ENCODE data around the gene OR4E1.
"Not testable (repeated sequence)": the region's sequence is repeated elsewhere in the genome, so short reads cannot be mapped to it uniquely, and the experiment has no call there.

OR4E1 gene, protein sequence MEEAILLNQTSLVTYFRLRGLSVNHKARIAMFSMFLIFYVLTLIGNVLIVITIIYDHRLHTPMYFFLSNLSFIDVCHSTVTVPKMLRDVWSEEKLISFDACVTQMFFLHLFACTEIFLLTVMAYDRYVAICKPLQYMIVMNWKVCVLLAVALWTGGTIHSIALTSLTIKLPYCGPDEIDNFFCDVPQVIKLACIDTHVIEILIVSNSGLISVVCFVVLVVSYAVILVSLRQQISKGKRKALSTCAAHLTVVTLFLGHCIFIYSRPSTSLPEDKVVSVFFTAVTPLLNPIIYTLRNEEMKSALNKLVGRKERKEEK

DNA sequence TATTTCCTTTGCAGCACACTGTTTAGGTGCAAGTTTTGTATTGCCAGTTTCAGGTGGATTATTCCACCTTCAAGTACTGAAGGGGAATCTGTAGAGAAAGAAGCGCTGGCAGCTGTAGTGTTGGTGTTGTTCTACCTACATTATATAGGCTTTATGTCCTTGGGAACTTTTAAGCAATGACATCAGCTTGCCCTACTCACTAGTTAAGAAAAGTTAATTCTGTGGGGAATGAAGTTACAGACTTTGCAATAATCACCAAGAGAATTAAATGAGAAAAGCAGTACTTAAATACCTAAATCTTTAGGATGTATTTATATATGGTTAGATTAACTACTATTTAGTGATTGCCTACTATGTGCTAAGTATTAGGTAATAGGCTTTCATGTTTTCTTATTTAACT lies at the start of gene OR4E1:
TSS of gene OR4E1 (minus strand) at position 101 of the 400 bp plus-strand sequence. CDS start 2,883 bp downstream, outside the sequence.
- DNase-seq (ENCODE audit: low spot score) = no peak

DNA sequence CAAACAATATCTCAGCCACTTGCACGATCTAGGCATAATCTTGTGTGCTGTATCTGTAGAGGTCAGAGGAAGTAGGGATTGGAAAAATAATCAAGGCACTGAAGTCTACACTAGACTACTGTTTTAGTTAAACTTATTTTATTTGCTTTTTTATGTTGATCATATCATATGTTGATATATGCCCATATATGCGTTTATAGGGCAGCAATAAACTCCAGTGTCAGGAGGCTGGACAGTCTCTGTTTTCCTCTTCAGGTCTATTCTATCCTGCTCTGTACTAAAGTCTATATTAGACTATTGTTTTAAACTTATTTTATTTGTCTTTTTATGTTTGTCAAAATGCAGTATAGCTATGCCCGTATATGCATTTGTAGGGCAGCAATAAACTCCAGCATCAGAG lies 47.9 kb upstream of the OR4E1 start:
- no peak for DNase-seq (ENCODE audit: low spot score)

DNA sequence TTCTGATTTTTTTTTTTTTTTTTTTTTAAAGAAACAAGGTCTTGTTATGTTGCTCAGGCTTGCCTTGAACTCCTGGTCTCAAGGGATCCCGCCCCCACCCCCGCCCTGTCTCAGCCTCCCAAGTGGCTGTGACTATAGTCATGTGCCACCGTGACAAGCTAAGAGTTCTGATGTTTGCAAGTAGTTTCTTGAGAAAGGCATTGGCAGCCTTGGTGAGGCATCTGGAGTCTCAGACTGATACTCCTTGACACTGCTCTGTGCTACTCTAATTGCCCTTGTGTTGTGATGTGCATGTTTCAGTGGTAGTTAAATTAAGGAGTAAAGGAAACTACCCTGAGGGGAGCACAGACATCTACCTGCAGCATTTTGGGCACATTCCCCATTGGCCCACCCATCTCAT lies 46.2 kb upstream of the OR4E1 start:
- DNase-seq (ENCODE audit: low spot score) = no peak

DNA sequence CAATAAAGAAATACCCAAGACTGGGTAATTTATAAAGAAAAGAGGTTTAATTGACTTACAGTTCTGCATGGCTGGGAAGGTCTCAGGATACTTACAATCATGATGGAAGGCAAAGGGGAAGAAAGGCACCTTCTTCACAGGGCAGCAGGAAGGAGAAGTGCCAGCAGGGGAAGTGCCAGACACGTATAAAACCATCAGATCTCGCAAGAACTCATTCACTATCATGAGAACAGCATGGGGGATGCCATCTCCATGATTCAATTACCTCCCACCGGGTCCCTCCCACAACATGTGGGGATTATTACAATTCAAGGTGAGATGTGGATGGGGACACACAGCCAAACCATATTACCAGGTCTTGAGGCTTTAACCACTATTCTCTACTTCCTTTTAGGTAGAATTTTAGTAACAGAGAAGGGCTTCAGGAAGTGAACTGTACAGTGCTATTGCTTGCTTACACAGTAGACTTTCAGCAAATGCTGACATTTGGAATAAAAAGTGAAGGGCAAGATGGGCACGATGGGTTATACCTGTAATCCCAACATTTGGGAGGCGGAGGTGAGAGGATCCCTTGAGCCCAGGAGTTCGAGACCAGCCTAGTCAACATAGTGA lies 40.8 kb upstream of the OR4E1 start:
- DNase-seq (ENCODE audit: low spot score) = no peak

DNA sequence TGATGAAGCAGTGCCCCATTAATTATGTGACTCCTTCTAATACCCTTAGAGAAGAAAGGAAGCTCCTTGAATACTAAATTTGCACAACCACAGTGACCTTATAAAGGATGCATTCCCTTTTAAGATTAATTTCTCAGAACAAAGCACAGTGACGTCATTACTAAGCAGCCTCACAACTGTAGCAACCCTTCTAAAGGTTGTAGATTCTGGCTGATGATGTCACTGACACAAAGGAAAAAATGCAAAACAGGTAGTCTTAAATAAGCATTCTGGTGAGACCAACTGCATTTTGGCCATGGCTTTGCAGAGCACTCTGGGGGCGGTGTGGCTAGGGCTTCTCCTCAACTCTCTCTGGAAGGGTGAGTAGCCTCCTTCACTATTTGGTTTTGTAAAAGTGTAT lies 38.4 kb upstream of the OR4E1 start:
- no peak for DNase-seq (ENCODE audit: low spot score)

DNA sequence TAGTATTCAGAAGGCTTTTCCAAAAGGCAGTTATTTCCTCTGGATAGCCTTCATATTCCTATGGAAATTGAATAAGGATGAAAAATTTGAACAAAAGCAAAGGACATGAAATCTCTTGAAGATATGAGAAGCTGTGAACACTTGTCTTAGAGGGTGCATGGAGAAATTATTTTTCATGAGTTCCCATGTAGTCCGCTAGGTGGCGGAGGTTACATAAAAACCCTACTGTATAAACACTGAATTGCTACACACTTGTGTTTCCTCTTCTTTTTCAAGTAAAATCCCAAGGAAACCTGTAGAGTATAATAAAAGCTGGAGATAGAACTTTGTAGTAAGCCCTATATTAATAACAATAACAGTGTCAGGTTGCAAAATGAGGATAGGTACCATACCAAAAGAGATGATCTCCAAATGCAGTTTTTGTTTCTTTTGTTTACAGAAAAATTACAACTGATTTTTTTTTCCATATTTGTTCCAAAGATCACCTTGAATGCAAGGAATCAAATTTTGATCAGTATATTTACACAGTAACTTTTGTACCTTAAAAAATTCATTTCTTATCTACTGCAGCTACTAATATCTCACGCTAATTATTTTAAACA lies 37.8 kb upstream of the OR4E1 start:
- DNase-seq (ENCODE audit: low spot score) = peak; percentile 4

DNA sequence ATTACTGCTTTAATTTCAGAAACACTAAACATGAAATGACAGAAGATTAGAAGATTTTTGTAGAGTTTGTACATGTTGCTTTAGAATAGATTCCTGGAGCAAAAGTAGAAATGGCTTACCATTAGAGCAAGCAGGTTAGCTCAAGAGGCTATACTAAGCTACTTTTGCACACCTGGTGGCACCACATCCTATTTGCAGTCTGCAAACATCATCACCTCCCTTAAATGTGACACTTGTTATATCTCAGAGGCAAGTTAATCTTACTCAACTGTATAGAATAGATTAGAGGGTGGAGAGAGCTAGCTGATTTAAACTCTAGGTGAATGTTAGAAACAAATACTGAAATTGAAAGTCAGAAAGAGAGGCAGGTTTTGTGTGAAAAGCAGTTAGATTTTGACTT lies 30.7 kb upstream of the OR4E1 start:
- no peak for DNase-seq (ENCODE audit: low spot score)

DNA sequence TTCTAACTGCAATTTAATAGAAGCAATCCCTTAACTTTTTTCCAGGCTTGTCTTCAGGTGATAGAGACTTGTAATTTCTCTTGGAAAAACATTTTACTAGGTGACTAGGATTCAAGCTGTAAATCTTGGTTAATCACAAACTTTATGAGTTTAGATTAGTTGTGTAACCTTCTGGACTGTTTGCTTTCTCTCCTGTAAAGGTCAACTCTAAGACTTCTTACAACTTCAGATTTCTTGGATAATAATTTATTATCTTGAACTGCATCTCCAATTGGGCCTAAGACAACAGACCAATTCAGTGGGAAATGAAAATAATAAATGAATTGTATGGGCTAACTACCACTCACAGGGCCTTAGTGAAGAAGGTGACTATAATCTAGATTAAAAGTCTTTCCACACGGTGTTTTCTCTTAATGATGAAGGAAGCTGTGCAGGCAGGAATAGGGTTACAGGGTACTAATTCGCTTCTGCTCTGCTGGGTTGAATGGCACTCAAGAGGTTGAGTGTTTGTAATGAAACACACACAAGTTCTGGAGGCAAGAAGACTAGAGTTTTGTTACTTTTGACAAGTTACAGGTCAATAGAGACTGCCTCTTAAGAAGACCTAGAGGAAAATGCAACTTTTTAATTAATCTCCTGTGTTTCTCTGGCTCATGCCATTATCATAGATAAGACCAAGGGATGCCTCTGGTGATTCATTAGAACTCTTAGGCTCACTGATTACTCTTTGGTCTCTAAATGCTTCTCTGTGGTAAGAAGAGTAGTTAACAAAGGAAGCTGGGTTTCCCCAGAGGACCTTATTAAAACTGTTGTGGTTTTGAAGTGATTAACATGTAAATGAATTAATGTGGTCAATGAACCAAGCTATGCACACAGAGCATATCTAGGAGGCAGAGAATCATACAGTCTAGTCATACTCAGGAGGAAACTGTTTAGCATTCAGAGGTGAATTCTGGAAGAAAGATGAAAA lies 30.0 kb upstream of the OR4E1 start:
- DNase-seq (ENCODE audit: low spot score) = no peak

DNA sequence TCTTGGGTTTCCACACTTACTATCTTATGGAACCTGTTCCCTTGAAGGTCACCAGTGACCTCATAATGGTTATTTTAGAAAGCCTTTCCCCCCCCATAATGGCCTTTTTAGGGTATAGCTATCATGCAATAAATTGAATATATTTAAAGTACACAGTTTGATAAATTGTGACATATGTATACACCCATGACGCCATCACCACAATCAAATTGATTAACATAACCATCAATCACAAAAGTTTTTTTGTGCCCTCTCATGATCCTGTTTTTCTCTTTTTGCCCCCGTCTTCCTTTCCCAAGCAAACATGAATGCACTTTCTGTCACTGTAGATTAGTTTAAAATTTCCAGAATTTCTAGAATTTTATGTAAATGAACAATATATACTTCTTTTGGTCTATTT lies 28.7 kb upstream of the OR4E1 start:
- no peak for DNase-seq (ENCODE audit: low spot score)

DNA sequence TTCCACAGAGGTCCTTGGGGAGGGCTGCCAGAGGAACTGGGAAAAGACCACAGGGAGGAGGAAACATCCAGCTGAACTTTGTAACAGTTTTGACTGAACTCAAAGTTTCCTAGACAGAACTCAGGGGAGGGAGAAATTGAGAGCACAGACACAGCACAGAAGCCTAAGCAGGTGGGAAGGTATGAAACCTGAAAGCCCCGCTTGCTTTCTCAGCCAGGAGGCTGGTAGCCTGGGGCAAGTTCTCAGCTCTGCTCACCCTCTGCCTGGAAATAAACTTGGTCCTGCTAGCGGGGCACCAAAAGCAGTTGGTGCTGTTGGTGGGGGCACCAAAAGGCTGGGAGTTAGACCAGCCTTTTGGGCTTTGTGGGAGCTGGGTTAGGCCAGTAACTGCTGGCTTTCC lies 25.9 kb upstream of the OR4E1 start:
- DNase-seq (ENCODE audit: low spot score) = no peak

DNA sequence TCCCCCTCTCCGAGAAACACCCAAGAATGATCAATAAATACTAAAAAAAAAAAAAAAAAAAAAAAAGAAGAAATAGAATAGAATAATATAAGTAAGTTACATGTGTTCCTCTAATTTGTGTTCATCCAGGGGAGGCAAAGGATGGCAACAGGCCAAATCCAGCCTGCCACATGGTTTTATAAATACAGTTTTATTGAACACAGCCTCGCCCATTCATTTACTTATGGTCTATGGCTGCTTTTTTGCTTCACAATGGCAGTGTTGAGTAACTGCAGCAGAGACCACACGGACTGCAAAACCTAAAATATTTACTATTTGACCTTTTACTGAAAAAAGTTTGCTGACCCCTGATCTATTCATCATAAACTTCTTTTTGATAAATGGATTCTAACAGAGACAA lies 24.9 kb upstream of the OR4E1 start:
- DNase-seq (ENCODE audit: low spot score) = not testable (repeated sequence)

DNA sequence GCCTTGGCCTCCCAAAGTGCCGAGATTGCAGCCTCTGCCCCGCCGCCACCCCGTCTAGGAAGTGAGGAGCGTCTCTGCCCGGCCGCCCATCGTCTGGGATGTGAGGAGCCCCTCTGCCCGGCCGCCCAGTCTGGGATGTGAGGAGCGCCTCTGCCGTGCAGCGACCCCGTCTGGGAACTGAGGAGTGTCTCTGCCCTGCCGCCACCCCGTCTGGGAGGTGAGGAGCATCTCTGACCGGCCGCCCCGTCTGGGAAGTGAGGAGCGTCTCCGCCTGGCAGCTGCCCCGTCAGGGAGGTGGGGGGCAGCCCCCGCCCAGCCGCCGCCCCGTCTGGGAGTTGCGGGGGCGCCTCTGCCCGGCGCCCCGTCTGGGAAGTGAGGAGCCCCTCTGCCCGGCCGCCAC lies 24.0 kb upstream of the OR4E1 start:
- DNase-seq (ENCODE audit: low spot score) = not testable (repeated sequence)

DNA sequence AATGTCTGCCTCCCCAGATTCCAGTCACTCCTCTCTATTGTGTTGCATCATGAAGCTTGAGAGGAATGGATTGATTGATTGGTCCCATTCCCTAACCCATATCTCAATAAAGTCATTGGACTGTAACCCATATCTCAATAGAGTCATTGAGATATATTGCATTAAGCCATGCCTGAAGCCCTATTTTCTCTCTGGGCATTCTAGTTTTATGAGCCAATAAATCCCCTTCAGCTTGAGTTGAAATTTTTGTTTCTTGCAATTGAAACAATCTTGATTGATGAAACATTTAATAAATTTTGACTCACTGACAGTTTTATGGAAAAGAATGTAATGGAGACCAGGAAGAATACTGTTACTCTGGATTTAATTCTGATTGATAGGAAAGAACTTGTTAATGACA lies 20.8 kb upstream of the OR4E1 start:
- no peak for DNase-seq (ENCODE audit: low spot score)

DNA sequence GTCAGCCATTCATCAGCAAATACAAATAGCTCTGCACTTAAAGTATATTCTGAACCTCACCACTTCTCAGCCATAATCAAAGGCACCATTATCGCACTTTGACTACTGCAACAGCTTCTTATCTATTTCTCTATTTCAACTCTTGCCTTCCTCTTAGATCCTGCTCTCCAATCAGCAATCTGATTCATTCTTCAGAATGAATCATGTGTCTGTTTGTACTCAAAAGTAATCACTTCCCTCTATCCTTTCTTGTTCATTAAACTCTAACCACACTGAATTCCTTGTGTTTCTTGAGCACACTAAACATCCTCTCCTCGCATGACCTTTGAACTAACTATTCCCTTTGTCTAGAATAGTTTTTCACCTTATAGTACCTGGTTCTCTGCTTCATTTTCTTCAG lies 12.8 kb upstream of the OR4E1 start:
- no peak for DNase-seq (ENCODE audit: low spot score)

DNA sequence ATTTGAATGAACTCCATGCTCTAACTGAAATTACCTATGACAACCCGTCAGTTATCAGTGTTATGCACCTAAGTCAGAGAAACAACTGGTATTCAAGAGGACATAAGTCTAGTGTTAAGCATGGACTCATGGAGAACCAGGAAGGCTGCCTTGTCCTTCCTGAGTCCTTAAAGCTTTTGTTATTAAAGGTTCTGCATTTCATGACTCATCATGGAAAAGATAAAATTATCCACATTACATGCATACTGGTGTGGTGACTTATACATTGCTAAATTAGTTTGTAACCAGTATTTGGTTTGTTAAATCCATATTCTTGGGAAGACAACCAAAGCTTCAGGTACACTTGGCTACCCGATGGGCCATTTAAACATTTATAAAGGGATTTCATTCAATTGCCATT lies 6.5 kb upstream of the OR4E1 start:
- DNase-seq (ENCODE audit: low spot score) = no peak

DNA sequence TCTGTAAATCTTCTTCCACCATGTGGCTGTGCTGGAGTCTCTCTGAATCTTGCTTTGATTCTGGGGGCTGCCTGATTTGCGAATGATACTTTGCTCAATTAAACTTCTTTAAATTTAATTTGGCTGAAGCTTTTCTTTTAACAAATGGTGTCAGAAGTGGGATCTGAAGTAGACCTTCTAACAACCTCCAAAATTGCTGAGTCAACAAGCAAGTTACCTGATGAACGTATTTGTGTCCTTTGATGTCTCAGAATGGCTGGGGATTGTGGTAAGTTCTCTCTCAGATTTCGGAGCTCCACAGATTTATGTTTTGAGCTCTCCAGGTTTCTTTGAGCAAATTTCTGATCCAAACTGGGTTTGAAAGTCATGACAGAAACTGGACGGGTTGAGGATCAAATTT lies 1.9 kb upstream of the OR4E1 start:
- no peak for DNase-seq (ENCODE audit: low spot score)

DNA sequence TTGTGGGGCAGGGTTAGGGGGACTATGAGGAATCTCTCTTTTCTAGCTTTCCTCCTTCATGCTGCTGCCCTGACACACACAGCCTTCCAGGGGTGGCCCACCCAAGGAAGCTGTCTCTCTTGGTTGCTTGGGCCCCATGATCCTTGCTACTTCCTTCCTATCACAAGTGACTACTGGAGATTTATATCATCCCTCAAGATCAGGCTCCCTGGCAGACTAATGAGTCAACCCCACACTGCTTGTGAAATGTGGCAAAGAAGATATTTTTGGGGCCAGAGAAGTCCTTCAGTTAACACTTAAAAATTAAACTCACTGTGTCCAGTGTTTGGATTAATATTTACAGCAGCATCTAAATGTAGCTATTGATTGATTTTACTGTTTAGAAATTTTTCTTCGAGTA lies 1.5 kb downstream of the OR4E1 start:
- no peak for DNase-seq (ENCODE audit: low spot score)

DNA sequence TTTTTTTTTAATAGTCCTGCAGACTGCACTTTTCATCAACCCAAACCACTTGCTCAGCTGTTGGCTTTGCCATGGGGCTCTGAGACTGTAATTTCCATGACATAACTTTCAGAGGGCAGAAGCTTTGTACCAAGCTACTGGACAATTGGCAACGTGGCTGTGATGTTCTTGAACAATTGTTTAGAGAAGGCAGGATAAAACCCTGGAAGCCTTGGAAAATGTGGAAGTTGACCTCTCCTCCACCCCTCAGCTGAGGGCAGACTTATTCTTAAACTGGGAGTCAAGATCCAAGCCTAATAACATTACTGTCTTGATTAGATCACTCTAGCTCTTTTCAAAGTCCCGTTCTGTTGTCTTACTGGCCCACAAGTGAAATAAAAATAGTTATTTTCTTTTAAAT lies 2.2 kb downstream of the OR4E1 start:
- DNase-seq (ENCODE audit: low spot score) = no peak

DNA sequence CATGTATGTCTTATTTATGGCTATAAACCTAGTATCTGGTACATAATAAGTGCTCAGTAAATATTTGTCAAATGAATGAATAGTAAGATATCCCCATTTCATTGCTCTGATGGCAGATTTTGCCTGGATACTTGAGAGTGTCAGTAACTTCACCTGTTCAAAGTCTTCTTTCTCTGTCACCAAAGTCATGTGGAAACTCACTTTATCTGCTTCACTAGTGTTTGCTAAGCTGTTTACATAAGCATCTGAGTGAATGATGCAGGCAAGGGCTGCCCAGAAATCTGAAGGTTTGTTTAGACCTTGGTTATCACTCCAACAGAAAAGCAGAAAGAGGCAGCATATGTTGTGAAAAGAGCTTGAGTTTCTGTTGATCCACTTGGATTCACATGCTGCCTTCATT lies 4.3 kb downstream of the OR4E1 start:
- no peak for DNase-seq (ENCODE audit: low spot score)

DNA sequence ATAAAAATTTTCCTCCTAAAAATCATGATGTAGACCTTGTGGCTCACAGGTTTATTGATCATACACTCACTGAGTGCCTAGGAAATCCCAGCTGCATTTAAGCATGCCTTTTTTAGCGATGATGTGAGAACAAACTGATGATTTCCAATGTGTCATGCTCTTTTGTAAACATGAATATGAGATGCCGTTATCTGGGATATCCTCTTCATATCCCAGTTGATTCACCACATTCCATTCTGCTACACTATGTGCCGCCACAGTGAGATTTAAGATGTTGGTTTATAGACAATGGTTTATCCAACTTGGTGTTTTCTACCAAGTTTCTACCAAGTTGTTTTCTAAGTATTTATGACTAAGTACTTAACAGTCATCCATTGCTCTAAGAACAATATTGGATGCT lies 5.2 kb downstream of the OR4E1 start:
- DNase-seq (ENCODE audit: low spot score) = no peak

DNA sequence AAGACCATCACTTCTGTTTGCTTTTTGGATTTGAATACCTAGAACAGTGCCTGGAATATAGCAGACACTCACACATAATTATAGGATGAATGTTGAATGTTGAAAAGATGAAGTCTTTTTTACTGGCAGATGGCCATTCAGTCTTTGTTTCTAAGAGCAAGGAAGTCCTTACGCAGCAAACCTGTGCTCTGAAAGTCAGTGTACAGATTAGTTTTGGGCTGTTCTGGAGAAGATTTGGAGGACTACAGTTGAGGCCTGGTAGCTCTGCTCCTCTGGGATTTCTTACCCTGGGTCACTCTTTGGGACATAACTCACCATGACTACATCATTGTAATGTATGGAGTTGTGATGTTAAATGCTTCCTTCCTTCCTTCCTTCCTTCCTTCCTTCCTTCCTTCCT lies 16.6 kb downstream of the OR4E1 start:
- no peak for DNase-seq (ENCODE audit: low spot score)

DNA sequence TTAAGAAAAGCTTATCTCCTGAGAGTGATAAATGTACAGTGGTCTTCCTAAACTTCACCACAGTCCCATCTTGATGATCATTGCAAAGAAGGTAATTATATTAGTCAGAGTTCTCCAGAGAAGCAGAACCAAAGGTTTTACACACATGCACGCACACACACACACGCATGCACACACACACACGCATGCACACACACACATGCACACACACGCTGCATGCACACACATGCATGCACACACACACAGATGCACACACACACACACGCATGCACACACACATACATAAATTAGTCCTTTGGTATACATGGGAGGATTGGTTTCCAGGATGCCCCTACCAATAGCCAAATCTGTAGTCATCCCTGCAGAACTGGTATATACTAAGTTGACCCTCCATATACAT lies 19.4 kb downstream of the OR4E1 start:
- DNase-seq (ENCODE audit: low spot score) = no peak

All from AG08395 (cell line).